CD14-positive monocyte (primary cell): ENCODE results near the gene CTAGE15. TPM values are rescaled to one million over a fixed set of nuclear protein-coding genes. Genes with fewer than 3 reads are reported as not detected.
"Not testable (repeated sequence)": the region's sequence is repeated elsewhere in the genome, so short reads cannot be mapped to it uniquely, and the experiment has no call there.

Experiments
- DNase-seq, 3 donors: peaks; one replicate each; pipeline ENCODE4 v3.0.0-alpha.2; 2011 to 2022
- H2AFZ ChIP-seq: 2 replicates; pipeline ENCODE4 v1.6.0; 2012; ENCODE audit warnings: mild to moderate bottlenecking, low read depth, low read length, inconsistent platforms; ENCODE audit not compliant: insufficient read depth, poor library complexity, severe bottlenecking
- H3K27ac ChIP-seq, 2 donors: 1 replicate in 1 of 2; 2 replicates in 1 of 2; pipeline ENCODE4 v1.5.1; 2012 to 2013; ENCODE audit warnings: low read length in 2 of 2, control low read depth in 1 of 2, inconsistent platforms in 1 of 2, low read depth in 1 of 2, mild to moderate bottlenecking in 1 of 2
- H3K27me3 ChIP-seq, 2 donors: one replicate each; pipeline versions ENCODE4 v1.6.0 to v1.6.1; 2011 to 2013; ENCODE audit warnings: low read length in 2 of 2; ENCODE audit not compliant: control insufficient read depth in 2 of 2, insufficient read depth in 2 of 2
- H3K36me3 ChIP-seq, 2 donors: replicated peaks in 1 of 2; 1 replicate in 1 of 2; 2 replicates in 1 of 2; pipeline versions ENCODE4 v1.5.1 to v1.6.1; 2012 to 2013; ENCODE audit warnings: low read length in 2 of 2, control low read depth in 1 of 2, inconsistent platforms in 1 of 2, mild to moderate bottlenecking in 1 of 2; ENCODE audit not compliant: insufficient read depth in 2 of 2, control insufficient read depth in 1 of 2
- H3K4me1 ChIP-seq, 2 donors: 1 replicate in 1 of 2; 2 replicates in 1 of 2; pipeline versions ENCODE4 v1.5.1 to v1.6.1; 2012 to 2013; ENCODE audit warnings: low read length in 2 of 2, control low read depth in 1 of 2, inconsistent platforms in 1 of 2, mild to moderate bottlenecking in 1 of 2, moderate library complexity in 1 of 2; ENCODE audit not compliant: insufficient read depth in 2 of 2, control insufficient read depth in 1 of 2
- H3K4me2 ChIP-seq: replicated peaks from 2 replicates; pipeline ENCODE3; 2012; ENCODE audit warnings: low read length, moderate library complexity, mild to moderate bottlenecking; ENCODE audit not compliant: poor library complexity, severe bottlenecking; ENCODE audit errors: extremely low read depth
- H3K4me3 ChIP-seq, 3 experiments: fragments of 200-600 bp in 1 of 3; sonication (generic) in 1 of 3; replicated peaks in 1 of 3; 1 replicate in 2 of 3; 2 replicates in 1 of 3; pipeline ENCODE4 v1.5.1; 2011 to 2013; ENCODE audit warnings: low read length in 3 of 3, mild to moderate bottlenecking in 3 of 3, control low read depth in 2 of 3, low read depth in 2 of 3, inconsistent platforms in 1 of 3, moderate library complexity in 1 of 3
- H3K79me2 ChIP-seq: 2 replicates; pipeline ENCODE4 v1.6.0; 2012; ENCODE audit warnings: mild to moderate bottlenecking, control low read depth, inconsistent platforms, low read length, moderate library complexity; ENCODE audit not compliant: insufficient read depth
- H3K9ac ChIP-seq: 2 replicates; pipeline ENCODE4 v1.6.0; 2017; ENCODE audit warnings: low read length, mild to moderate bottlenecking; ENCODE audit not compliant: insufficient read depth, poor library complexity, severe bottlenecking
- H3K9me3 ChIP-seq, 2 donors: replicated peaks in 1 of 2; 1 replicate in 1 of 2; 2 replicates in 1 of 2; pipeline versions ENCODE4 v1.5.1 to v1.6.1; 2012 to 2013; ENCODE audit warnings: low read length in 2 of 2, control low read depth in 1 of 2; ENCODE audit not compliant: control insufficient read depth in 1 of 2, insufficient read depth in 1 of 2
- H4K20me1 ChIP-seq: 2 replicates; pipeline ENCODE4 v1.6.0; 2012; ENCODE audit warnings: mild to moderate bottlenecking, low read length, control low read depth, moderate library complexity; ENCODE audit not compliant: insufficient read depth
- H3K27ac Mint-ChIP-seq, 7 donors: one replicate each; pipeline ENCODE4 v1.8.0; 2020; ENCODE audit warnings: mild to moderate bottlenecking in 7 of 7, mixed read lengths in 7 of 7, moderate library complexity in 6 of 7, inconsistent platforms in 2 of 7
- H3K27me3 Mint-ChIP-seq, 3 donors: one replicate each; pipeline ENCODE4 v1.8.0; 2021 to 2022; ENCODE audit warnings: low read depth in 3 of 3, mild to moderate bottlenecking in 3 of 3, mixed read lengths in 3 of 3, moderate library complexity in 3 of 3, inconsistent platforms in 1 of 3
- H3K36me3 Mint-ChIP-seq, 2 donors: one replicate each; pipeline ENCODE4 v1.8.0; 2020; ENCODE audit warnings: mixed read lengths in 2 of 2, inconsistent platforms in 1 of 2, mild to moderate bottlenecking in 1 of 2
- H3K4me1 Mint-ChIP-seq: one replicate; pipeline ENCODE4 v1.8.0; 2020; ENCODE audit warnings: mild to moderate bottlenecking, mixed read lengths
- H3K4me3 Mint-ChIP-seq, 2 donors: one replicate each; pipeline ENCODE4 v1.8.0; 2020; ENCODE audit warnings: mild to moderate bottlenecking in 2 of 2, mixed read lengths in 2 of 2, moderate library complexity in 1 of 2
- H3K9me3 Mint-ChIP-seq, 7 donors: one replicate each; pipeline ENCODE4 v1.8.0; 2020 to 2022; ENCODE audit warnings: mixed read lengths in 7 of 7, mild to moderate bottlenecking in 6 of 7, moderate library complexity in 6 of 7, inconsistent platforms in 2 of 7
- WGBS: methylation state at CpG from one replicate; pipeline ENCODE4 v1.1.5; 2013; ENCODE audit warnings: missing lambda C conversion rate; ENCODE audit not compliant: insufficient coverage; 5-methylcytosine and 5-hydroxymethylcytosine counted together
- intact Hi-C, 2 donors: fragments of 100-400 bp; cut with micrococcal nuclease; formaldehyde crosslinking; loops; one replicate each; pipeline versions ENCODE4 v1.15.0 to v1.15.1; 2023
- polyA plus RNA-seq, 3 donors: library from polyadenylated mRNA; depleted of rRNA in 1 of 3; unstranded in 2 of 3; stranded (reverse) in 1 of 3; fragments of 300-500 nt in 2 of 3; fragments of >200 nt in 1 of 3; fragmentation: Illumina TruSeq in 2 of 3; gene quantifications; 1 replicate in 2 of 3; 2 replicates in 1 of 3; pipeline ENCODE4 v1.2.3, GENCODE V29; 2012 to 2021

The CTAGE15 gene
- polyA plus RNA-seq, 3 donors: 0.04 TPM; not detected in 2

DNA sequence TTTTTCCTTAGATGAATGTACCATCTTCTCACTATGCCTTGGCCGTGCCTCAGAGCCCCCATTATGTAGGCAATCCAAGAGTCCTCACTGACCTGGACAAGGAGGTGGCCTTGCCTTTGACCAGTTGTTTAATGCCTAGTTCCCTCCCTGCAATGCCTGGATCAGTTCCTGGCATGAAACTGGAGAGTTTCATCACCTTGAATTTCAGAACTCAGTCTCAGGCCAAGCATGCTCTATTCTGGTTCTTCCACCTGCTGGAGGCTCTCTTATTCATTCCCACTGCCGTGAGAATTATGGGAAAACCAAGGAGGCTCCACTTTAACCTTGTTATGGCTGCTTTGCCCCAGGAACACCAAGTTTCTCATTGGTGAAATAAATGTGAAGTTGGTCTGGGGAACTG lies 31.9 kb downstream of the CTAGE15 start:
- DNase-seq, H3K4me3 ChIP-seq, H4K20me1 ChIP-seq, H3K27ac ChIP-seq, H3K9me3 Mint-ChIP-seq, H3K4me2 ChIP-seq, intact Hi-C loops, H3K27me3 Mint-ChIP-seq, H3K4me3 Mint-ChIP-seq, H3K4me1 Mint-ChIP-seq, H3K9me3 ChIP-seq, H3K36me3 ChIP-seq, H2AFZ ChIP-seq, H3K36me3 Mint-ChIP-seq, H3K79me2 ChIP-seq, H3K4me1 ChIP-seq, H3K9ac ChIP-seq, H3K27me3 ChIP-seq, H3K27ac Mint-ChIP-seq: not testable (repeated sequence)
- WGBS: no CpG with 5 or more reads among the region's 2 CpGs

DNA sequence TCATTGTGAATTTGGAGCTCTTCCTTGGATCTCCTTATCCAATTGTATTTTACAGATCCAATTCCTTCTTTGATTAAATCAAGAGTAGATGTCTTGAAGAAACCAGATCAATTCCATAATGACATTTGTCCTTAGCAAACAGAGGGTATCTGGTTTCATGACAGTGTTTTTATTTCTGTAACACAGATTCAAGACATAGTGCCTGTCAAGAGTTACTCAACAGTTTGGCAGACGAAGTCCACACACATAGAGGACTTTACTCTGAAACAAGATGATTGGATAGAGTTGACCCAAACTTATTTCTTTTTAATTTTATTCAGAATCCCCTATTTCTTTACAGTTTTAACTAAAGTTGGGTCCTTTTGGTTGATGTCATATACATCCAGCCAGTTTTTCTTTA lies 34.5 kb downstream of the CTAGE15 start:
- H3K4me1 Mint-ChIP-seq, H3K9me3 Mint-ChIP-seq, H3K36me3 ChIP-seq, H3K79me2 ChIP-seq, H3K27me3 Mint-ChIP-seq, H3K4me1 ChIP-seq, H3K27me3 ChIP-seq, H3K27ac ChIP-seq, H3K9ac ChIP-seq, H3K27ac Mint-ChIP-seq, H3K4me3 ChIP-seq, DNase-seq, intact Hi-C loops, H3K36me3 Mint-ChIP-seq, H3K4me2 ChIP-seq, H3K4me3 Mint-ChIP-seq, H2AFZ ChIP-seq, H3K9me3 ChIP-seq, H4K20me1 ChIP-seq: not testable (repeated sequence)
- no CpG with 5 or more reads among the region's 1 CpG for WGBS

DNA sequence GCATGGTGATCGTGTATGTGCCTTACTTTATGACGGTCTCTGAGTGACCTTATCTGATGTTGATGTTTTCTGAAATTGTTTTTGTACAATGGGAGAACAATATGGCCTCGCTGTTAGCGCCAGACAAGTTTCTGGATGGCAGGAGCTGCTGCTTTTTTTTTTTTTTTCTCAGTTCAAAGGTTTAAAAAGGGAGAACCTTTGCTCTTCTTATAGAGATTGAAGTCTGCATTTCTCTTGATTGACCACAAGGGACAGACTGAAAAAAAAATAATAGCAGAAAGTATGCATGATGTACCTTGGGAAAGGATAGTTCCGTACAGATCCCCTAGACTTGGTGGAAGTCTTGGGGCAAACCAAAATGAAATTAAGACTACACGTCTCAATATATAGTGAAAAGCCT lies 43.9 kb downstream of the CTAGE15 start:
- H3K4me1 Mint-ChIP-seq, H4K20me1 ChIP-seq, H3K36me3 Mint-ChIP-seq, H3K4me1 ChIP-seq, H3K4me2 ChIP-seq, H2AFZ ChIP-seq, H3K27me3 Mint-ChIP-seq, DNase-seq, H3K79me2 ChIP-seq, H3K4me3 Mint-ChIP-seq, H3K36me3 ChIP-seq, H3K27me3 ChIP-seq, H3K9me3 ChIP-seq, intact Hi-C loops, H3K27ac ChIP-seq, H3K9me3 Mint-ChIP-seq, H3K9ac ChIP-seq, H3K4me3 ChIP-seq, H3K27ac Mint-ChIP-seq: not testable (repeated sequence)
- WGBS: no CpG with 5 or more reads among the region's 6 CpGs

DNA sequence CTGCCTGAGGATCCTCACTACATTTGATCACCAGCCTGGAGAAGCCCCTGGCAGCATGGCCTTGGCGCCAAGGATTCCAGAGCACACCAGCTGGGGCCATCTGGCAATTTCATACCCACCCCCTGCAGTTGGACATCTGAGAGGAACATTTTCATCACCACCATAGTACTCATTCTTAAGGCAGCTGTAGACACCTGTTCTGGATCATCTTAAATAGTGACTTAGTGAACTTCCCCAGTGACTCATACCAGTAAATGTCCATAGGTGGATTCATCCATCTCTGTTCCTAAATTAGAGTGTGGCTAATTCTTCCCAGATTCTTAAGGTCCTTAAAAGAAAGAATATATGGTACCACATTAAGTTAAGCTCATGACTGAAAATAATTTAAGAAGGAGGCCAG lies 45.6 kb downstream of the CTAGE15 start:
- H3K27ac Mint-ChIP-seq, H3K4me3 Mint-ChIP-seq, H3K4me1 ChIP-seq, DNase-seq, H3K27me3 Mint-ChIP-seq, H4K20me1 ChIP-seq, H3K4me2 ChIP-seq, H3K4me3 ChIP-seq, H3K36me3 ChIP-seq, H3K27ac ChIP-seq, H2AFZ ChIP-seq, H3K9me3 ChIP-seq, H3K36me3 Mint-ChIP-seq, H3K9ac ChIP-seq, H3K4me1 Mint-ChIP-seq, intact Hi-C loops, H3K9me3 Mint-ChIP-seq, H3K27me3 ChIP-seq, H3K79me2 ChIP-seq: not testable (repeated sequence)
- no CpG with 5 or more reads among the region's 1 CpG for WGBS
